ENCODE data around the gene TPP1. TPM values are rescaled to one million over a fixed set of nuclear protein-coding genes. Genes with fewer than 3 reads are reported as not detected.
A peak's percentile ranks its signal among the peaks of the same experiment; 100 is the strongest.

The TPP1 gene
- total and polyA plus RNA-seq, 10 of the 15 experiments (the other 5 are each of a cell fraction or from before 2014, with no cell fraction given) = 7.5 to 64.6 (median 38.3) TPM

DNA sequence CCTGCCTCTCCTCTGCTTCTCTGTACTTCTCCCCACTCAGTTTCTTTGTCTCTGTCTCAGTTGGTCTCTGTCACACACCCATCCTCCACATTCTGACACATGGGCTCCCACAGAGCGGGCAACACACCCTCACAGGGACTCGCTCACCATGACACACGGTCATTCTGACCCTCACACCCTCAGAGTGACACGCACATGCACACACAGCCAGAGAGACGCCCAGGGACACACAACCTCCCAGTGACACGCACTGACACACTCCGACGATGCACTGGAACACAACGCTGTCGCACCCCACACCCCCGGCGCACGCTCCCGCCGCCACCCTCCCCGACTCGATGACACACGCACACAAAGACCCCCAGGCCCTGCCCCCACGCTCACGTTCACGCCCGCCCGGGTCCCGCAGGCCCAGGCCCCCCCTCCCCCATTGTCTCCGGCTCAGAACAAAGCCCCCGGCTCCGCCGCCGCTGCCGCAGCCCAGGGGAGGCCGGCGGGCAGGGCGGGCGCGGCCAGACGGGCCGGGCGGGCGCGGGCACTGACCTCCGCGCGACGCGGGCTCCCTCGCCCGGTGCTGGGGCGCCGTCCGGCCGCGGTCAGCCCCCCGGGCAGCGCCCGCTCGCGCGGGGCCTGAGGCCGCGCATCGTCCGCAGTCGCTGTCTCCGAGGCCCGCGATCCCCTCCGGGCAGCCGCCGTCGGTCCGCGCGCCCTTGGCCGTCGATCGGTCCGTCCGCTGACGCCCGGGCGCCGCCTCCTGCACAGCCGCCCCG lies 36.0 kb upstream of the TPP1 start:
- BruUV-seq (replicated peaks) = no TSS peak
- H3K9ac ChIP-seq (ENCODE audit: control insufficient read depth, insufficient read depth, low read length) = no peak overlapping the region
- no peak overlapping the region for H3K27ac ChIP-seq (ENCODE audit: control insufficient read depth, insufficient read depth)
- H3K79me2 ChIP-seq (ENCODE audit: control insufficient read depth, insufficient read depth, low read length) = no peaks in the 10 kb centered on the region
- no peak overlapping the region for H3K4me3 ChIP-seq
- intact Hi-C loops (cut with micrococcal nuclease; ENCODE audit: unreplicated experiment) = no loop called here
- in situ Hi-C loops (cut with MboI) = no loop called here
- ChIA-PET POLR2A (no interaction called here), RAD21 (ENCODE audit: unreplicated experiment) (no interaction called here), SMC1A (ENCODE audit: uncharacterized antibody, unreplicated experiment) (no interaction called here), CTCF (no interaction called here)
- 23% methylated on average over 53 of the region's 84 CpGs for WGBS (ENCODE audit: insufficient coverage, insufficient replicate concordance, low lambda C conversion rate, missing lambda C conversion rate)
- no peaks in the 10 kb centered on the region for H4K20me1 ChIP-seq (ENCODE audit: control insufficient read depth, insufficient read depth)
- no peak for DNase-seq (ENCODE audit: low read depth, low spot score)
- H3K9me3 ChIP-seq (replicated peaks; ENCODE audit: control insufficient read depth, insufficient read depth, low read length) = no peaks in the 10 kb centered on the region
- H3K4me1 ChIP-seq (ENCODE audit: control insufficient read depth, insufficient read depth, low read length) = no peaks in the 10 kb centered on the region
- H3K27me3 ChIP-seq (replicated peaks in 1 of 2; ENCODE audit: control insufficient read depth in 2 of 2, insufficient read depth in 2 of 2, low read length in 1 of 2) = peaks cover 4% of the 10 kb centered on the region in 2 experiments
- FAIRE-seq = no peak
- ATAC-seq = no peak
- H2AFZ ChIP-seq (ENCODE audit: control insufficient read depth, low read depth, low read length) = no peak overlapping the region
- no peak overlapping the region; the same call in 1 of the 2 replicates for H3K4me2 ChIP-seq (ENCODE audit: control insufficient read depth, insufficient read depth)
- H3K36me3 ChIP-seq (ENCODE audit: control insufficient read depth in 2 of 2, insufficient read depth in 2 of 2, low read length in 1 of 2) = no peaks in the 10 kb centered on the region
- TF ChIP-seq, protein P1, sequence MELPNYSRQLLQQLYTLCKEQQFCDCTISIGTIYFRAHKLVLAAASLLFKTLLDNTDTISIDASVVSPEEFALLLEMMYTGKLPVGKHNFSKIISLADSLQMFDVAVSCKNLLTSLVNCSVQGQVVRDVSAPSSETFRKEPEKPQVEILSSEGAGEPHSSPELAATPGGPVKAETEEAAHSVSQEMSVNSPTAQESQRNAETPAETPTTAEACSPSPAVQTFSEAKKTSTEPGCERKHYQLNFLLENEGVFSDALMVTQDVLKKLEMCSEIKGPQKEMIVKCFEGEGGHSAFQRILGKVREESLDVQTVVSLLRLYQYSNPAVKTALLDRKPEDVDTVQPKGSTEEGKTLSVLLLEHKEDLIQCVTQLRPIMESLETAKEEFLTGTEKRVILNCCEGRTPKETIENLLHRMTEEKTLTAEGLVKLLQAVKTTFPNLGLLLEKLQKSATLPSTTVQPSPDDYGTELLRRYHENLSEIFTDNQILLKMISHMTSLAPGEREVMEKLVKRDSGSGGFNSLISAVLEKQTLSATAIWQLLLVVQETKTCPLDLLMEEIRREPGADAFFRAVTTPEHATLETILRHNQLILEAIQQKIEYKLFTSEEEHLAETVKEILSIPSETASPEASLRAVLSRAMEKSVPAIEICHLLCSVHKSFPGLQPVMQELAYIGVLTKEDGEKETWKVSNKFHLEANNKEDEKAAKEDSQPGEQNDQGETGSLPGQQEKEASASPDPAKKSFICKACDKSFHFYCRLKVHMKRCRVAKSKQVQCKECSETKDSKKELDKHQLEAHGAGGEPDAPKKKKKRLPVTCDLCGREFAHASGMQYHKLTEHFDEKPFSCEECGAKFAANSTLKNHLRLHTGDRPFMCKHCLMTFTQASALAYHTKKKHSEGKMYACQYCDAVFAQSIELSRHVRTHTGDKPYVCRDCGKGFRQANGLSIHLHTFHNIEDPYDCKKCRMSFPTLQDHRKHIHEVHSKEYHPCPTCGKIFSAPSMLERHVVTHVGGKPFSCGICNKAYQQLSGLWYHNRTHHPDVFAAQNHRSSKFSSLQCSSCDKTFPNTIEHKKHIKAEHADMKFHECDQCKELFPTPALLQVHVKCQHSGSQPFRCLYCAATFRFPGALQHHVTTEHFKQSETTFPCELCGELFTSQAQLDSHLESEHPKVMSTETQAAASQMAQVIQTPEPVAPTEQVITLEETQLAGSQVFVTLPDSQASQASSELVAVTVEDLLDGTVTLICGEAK (IDR thresholded peaks at IDR 0.05; ENCODE audit: borderline replicate concordance) = no peak
- TF ChIP-seq POLR2A (IDR thresholded peaks at IDR 0.05; ENCODE audit: low read depth, low read length) (0 out of 2 replicates have a peak, but pooled peaks have one; percentile 38), SUPT20H (IDR thresholded peaks at IDR 0.05; ENCODE audit: borderline replicate concordance, control insufficient read depth, low read depth, low read length) (no peak), ZNF217 (IDR thresholded peaks at IDR 0.05) (no peak), CHD2 (IDR thresholded peaks at IDR 0.05; ENCODE audit: borderline replicate concordance, low read depth, low read length) (no peak), JUND (IDR thresholded peaks at IDR 0.05; ENCODE audit: low read depth, low read length) (no peak), EED (IDR thresholded peaks at IDR 0.05; ENCODE audit: low read depth) (no peak), NFIC (IDR thresholded peaks at IDR 0.05; ENCODE audit: low read depth, low read length) (no peak), PAX8 (IDR thresholded peaks at IDR 0.05) (no peak), IRF4 (IDR thresholded peaks at IDR 0.05; ENCODE audit: low read depth, low read length) (no peak), BRCA1 (IDR thresholded peaks at IDR 0.05; ENCODE audit: low read depth, low read length) (no peak), ZNF274 (IDR thresholded peaks at IDR 0.05; ENCODE audit: insufficient read depth, insufficient read length) (no peak)
- TF ChIP-seq, protein P2, sequence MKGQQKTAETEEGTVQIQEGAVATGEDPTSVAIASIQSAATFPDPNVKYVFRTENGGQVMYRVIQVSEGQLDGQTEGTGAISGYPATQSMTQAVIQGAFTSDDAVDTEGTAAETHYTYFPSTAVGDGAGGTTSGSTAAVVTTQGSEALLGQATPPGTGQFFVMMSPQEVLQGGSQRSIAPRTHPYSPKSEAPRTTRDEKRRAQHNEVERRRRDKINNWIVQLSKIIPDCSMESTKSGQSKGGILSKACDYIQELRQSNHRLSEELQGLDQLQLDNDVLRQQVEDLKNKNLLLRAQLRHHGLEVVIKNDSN (IDR thresholded peaks at IDR 0.05; ENCODE audit: borderline replicate concordance, extremely low read length, insufficient read depth, low read depth, low read length) = no peak
- TF ChIP-seq, protein P3, sequence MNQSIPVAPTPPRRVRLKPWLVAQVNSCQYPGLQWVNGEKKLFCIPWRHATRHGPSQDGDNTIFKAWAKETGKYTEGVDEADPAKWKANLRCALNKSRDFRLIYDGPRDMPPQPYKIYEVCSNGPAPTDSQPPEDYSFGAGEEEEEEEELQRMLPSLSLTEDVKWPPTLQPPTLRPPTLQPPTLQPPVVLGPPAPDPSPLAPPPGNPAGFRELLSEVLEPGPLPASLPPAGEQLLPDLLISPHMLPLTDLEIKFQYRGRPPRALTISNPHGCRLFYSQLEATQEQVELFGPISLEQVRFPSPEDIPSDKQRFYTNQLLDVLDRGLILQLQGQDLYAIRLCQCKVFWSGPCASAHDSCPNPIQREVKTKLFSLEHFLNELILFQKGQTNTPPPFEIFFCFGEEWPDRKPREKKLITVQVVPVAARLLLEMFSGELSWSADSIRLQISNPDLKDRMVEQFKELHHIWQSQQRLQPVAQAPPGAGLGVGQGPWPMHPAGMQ (IDR thresholded peaks at IDR 0.05; ENCODE audit: borderline replicate concordance) = no peak
- TF ChIP-seq, protein P4, sequence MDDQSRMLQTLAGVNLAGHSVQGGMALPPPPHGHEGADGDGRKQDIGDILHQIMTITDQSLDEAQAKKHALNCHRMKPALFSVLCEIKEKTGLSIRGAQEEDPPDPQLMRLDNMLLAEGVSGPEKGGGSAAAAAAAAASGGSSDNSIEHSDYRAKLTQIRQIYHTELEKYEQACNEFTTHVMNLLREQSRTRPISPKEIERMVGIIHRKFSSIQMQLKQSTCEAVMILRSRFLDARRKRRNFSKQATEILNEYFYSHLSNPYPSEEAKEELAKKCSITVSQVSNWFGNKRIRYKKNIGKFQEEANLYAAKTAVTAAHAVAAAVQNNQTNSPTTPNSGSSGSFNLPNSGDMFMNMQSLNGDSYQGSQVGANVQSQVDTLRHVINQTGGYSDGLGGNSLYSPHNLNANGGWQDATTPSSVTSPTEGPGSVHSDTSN (IDR thresholded peaks at IDR 0.05; ENCODE audit: insufficient replicate concordance, low read depth, low read length) = peak; percentile 46
- TF ChIP-seq, protein P5, sequence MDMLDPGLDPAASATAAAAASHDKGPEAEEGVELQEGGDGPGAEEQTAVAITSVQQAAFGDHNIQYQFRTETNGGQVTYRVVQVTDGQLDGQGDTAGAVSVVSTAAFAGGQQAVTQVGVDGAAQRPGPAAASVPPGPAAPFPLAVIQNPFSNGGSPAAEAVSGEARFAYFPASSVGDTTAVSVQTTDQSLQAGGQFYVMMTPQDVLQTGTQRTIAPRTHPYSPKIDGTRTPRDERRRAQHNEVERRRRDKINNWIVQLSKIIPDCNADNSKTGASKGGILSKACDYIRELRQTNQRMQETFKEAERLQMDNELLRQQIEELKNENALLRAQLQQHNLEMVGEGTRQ (IDR thresholded peaks at IDR 0.05; ENCODE audit: borderline replicate concordance, low read depth, low read length) = no peak

Measured in GM12878 (cell line).